GM12891 (cell line): ENCODE results near the gene CD84.
A peak's percentile ranks its signal among the peaks of the same experiment; 100 is the strongest.

Experiments used
- PAX5 ChIP-seq: IDR thresholded peaks from 2 replicates; pipeline ENCODE4 v1.6.1; 2011; ENCODE audit warnings: low read length, moderate library complexity, mild to moderate bottlenecking; ENCODE audit not compliant: insufficient read depth, severe bottlenecking
- POLR2A ChIP-seq: IDR thresholded peaks from 2 replicates; pipeline ENCODE4 v1.6.1; 2011; ENCODE audit warnings: low read depth, low read length, control low read depth
- POLR2AphosphoS5 ChIP-seq: IDR thresholded peaks from 2 replicates; pipeline ENCODE4 v1.6.1; 2011; ENCODE audit warnings: low read depth, low read length, control low read depth
- POU2F2 ChIP-seq: IDR thresholded peaks from 2 replicates; pipeline ENCODE4 v1.6.1; 2011; ENCODE audit warnings: low read depth, mild to moderate bottlenecking, control low read depth, low read length, moderate library complexity
- SPI1 ChIP-seq: IDR thresholded peaks from 2 replicates; pipeline ENCODE4 v1.6.1; 2011; ENCODE audit warnings: low read depth, low read length, control low read depth
- TAF1 ChIP-seq: IDR thresholded peaks from 2 replicates; pipeline ENCODE4 v1.6.1; 2011; ENCODE audit warnings: low read depth, low read length, control low read depth

DNA sequence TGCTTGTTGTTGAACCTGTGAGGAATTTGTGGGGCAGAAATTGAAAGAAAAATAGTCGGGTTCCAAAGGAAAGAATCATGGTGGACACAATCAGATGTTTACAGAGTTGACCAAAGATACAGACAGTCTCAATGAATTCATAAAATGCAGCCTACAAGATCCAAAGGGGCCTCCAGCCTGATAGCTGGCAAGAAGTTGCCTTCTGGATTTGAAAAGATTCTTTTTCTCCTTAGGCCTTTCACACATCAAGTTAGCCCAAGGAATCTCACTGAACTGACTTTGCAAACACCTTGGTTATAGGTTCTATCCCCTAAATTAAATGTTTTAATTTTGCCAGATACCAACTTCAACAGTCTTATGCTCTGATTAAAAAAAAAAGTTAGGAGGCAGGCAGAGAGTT is 46.0 kb upstream of the CD84 start:
- TF ChIP-seq POLR2A, result 0 out of 2 replicates have a peak, but pooled peaks have one; percentile 10
- TF ChIP-seq POLR2AphosphoS5, result peak; percentile 73; the same call in 1 of the 2 replicates
- no peak for TF ChIP-seq SPI1
- no peak for TF ChIP-seq TAF1
- TF ChIP-seq POU2F2, result no peak
- no peak for TF ChIP-seq PAX5
